SIG-M5 (cell line): Measurements from ENCODE around the gene FAM24A.

ENCODE experiments used
- DNase-seq: peaks from one replicate; lab custom pipeline; 2025; lab: John Stamatoyannopoulos, UW

Gene FAM24A

GRCh38 chr10:122931088-122931906 is 20.9 kb downstream of the FAM24A start:
- no peak for DNase-seq

- no peak for DNase-seq
Measured at GRCh38 chr10:122939133-122939855, 28.9 kb downstream of the FAM24A start.

- no peak for DNase-seq
Measured at GRCh38 chr10:122939856-122940543, 29.6 kb downstream of the FAM24A start.

GRCh38 chr10:122949296-122949695 is 38.9 kb downstream of the FAM24A start:
- DNase-seq, result no peak

GRCh38 chr10:122953902-122954730 is 43.7 kb downstream of the FAM24A start, which contains the start of gene C10orf88:
C10orf88 (minus strand) TSS chr10:122954227; CDS start chr10:122954178, 49 bp downstream.
- peak; percentile 89 for DNase-seq

GRCh38 chr10:122954731-122955050 is 44.3 kb downstream of the FAM24A start:
- DNase-seq, result no peak

- DNase-seq, result no peak
Measured at GRCh38 chr10:122955892-122956291, 45.5 kb downstream of the FAM24A start.

GRCh38 chr10:122957474-122957873 is 47.1 kb downstream of the FAM24A start:
- no peak for DNase-seq

- no peak for DNase-seq
Measured at GRCh38 chr10:122962405-122962804, 52.0 kb downstream of the FAM24A start.
